ENCODE data around the gene POLR3E.

The POLR3E gene

DNA sequence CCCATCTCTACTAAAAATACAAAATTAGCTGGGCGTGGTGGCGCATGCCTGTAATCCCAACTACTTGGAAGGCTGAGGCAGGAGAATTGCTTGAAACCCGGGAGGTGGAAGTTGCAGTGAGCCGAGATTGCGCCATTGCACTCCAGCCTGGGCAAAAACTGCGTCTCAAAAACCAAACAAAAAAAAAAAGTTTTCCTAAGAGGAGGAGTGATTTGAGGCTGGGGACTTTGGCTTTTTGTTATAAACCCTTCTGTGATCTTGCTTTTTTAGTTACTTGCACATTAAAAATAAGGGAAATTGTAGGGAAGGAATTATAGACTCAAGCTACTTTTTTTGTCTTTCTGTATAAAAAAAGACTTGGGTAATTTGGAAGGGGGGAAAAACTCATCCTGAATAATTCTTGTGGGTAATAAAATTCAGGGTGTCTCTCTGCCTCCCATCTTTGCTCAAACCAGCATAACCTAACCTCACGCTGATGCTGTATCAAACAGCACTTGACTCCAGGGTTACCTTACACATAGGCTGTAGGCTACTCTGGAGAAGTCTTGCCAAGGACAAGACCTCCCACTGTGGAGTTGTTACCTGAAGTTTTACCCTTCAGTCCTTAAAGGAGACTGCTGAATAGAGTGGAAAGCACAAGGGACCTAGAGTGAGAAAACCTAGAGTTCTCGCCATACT lies 78.9 kb downstream of the POLR3E start:
- DNase-seq (ENCODE audit: low read depth), result no peak
- TF ChIP-seq, protein P1, sequence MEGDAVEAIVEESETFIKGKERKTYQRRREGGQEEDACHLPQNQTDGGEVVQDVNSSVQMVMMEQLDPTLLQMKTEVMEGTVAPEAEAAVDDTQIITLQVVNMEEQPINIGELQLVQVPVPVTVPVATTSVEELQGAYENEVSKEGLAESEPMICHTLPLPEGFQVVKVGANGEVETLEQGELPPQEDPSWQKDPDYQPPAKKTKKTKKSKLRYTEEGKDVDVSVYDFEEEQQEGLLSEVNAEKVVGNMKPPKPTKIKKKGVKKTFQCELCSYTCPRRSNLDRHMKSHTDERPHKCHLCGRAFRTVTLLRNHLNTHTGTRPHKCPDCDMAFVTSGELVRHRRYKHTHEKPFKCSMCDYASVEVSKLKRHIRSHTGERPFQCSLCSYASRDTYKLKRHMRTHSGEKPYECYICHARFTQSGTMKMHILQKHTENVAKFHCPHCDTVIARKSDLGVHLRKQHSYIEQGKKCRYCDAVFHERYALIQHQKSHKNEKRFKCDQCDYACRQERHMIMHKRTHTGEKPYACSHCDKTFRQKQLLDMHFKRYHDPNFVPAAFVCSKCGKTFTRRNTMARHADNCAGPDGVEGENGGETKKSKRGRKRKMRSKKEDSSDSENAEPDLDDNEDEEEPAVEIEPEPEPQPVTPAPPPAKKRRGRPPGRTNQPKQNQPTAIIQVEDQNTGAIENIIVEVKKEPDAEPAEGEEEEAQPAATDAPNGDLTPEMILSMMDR (IDR thresholded peaks at IDR 0.05; ENCODE audit: insufficient read depth, low read depth, low read length, missing control alignments), result no peak
- no peak overlapping the region for H3K4me3 ChIP-seq (ENCODE audit: low read length)

DNA sequence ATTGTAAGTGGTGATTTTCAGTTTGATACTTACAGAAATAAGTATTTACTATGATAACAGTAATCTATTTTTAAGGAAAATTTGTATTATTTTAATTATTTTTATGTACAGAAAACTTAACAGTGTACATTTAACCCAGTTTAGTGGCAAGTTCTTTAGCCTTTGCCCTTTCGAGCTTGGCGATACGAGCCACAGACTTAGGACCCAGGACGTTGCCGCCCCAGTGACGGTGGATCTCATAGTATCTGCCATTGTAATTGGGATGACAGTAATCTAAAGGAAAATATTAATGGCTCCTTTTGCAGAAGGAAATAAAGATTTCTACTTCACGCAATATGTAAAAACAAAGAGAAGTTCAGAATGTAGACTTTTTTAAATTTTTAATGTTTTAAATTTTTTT lies 82.4 kb downstream of the POLR3E start:
- DNase-seq (ENCODE audit: low read depth), result no peak

DNA sequence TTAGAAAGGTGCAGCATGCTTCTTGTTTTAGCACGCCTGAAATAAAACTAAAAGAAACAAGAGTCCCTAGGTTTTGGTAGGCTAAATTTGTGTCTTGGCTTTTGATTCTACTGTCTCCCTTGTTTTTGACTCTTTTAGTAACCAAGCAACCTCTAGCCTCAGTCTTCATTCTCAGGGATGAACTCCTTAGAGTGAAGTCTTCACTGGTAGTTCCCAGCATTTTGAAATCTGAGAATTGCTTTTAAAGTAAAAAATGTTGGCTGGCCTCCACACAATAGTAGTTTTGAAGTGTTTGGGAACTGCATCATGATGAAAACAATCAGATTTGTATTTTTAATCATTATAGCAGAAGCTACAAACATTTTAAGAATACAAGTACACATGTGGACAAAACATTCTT lies 83.3 kb downstream of the POLR3E start:
- no peak for DNase-seq (ENCODE audit: low read depth)
- TF ChIP-seq, protein P1 (IDR thresholded peaks at IDR 0.05; ENCODE audit: insufficient read depth, low read depth, low read length, missing control alignments), result no peak
- H3K4me3 ChIP-seq (ENCODE audit: low read length), result no peak overlapping the region

More for the DNA sequence above, 82.4 kb downstream of the POLR3E start:
- no peak overlapping the region for H3K4me3 ChIP-seq (ENCODE audit: low read length)
- TF ChIP-seq, protein P1 (IDR thresholded peaks at IDR 0.05; ENCODE audit: insufficient read depth, low read depth, low read length, missing control alignments), result no peak

DNA sequence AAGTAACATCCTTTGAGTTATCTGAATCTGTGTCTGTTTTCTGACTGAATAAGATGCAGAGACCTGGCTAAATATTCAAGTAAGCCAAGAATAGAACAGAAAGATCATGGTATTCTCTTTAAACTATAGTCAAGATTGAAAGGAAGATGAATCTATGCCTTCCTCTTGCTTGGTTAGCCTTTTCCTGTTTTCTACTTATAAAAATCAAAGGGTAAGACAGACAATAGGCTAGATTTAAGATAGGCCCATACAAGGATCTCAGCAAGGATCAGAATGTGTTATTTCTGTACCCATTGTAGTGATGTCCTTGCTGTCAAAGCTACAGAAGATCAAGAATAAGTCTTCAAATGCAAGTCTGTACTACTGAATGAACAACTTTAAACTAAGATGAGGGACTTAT lies 84.2 kb downstream of the POLR3E start:
- TF ChIP-seq, protein P1 (IDR thresholded peaks at IDR 0.05; ENCODE audit: insufficient read depth, low read depth, low read length, missing control alignments), result no peak
- H3K4me3 ChIP-seq (ENCODE audit: low read length), result no peak overlapping the region
- DNase-seq (ENCODE audit: low read depth), result no peak

DNA sequence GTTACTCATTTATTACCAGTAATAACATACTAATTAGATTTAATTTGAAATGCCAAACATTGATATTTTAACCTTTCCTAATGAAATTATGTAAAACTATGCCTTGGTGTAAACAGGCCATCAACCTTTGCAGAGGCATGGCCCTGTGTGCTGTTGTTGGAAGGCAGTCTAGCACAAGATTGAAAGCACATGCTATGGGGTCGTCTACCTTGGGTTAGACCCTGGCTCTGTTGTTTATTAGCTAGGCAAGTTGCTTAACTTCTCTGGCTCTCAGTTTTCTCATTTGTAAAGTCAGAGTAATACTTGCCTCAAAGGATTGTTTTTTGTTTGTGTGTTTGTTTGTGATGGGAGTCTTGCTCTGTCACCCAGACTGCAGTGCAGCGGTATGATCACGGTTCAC lies 86.6 kb downstream of the POLR3E start:
- no peak for DNase-seq (ENCODE audit: low read depth)
- no peak overlapping the region for H3K4me3 ChIP-seq (ENCODE audit: low read length)
- TF ChIP-seq, protein P1 (IDR thresholded peaks at IDR 0.05; ENCODE audit: insufficient read depth, low read depth, low read length, missing control alignments), result no peak
